Fibroblast of villous mesenchyme (primary cell): Measurements from ENCODE around the gene LDB2. TPM values are rescaled to one million over a fixed set of nuclear protein-coding genes. Genes with fewer than 3 reads are reported as not detected.
"Not testable (repeated sequence)": the region's sequence is repeated elsewhere in the genome, so short reads cannot be mapped to it uniquely, and the experiment has no call there.

Experiments
- DNase-seq: peaks from one replicate; pipeline ENCODE4 v3.0.0-alpha.2; 2010; ENCODE audit warnings: low read depth
- H3K4me3 ChIP-seq: 2 replicates; pipeline ENCODE4 v1.5.1; 2011; ENCODE audit warnings: low read depth, mild to moderate bottlenecking, low read length
- CTCF ChIP-seq: IDR thresholded peaks from 2 replicates; pipeline ENCODE4 v1.5.1; 2012; ENCODE audit warnings: low read depth, mild to moderate bottlenecking, low read length; ENCODE audit not compliant: insufficient read depth
- total RNA-seq: library from RNA; depleted of rRNA; stranded (reverse); fragments of >200 nt; gene quantifications from 2 replicates; pipeline ENCODE4 v1.2.3, GENCODE V29; 2012

LDB2 gene
- 19.9 and 24.2 TPM in 2 replicates for total RNA-seq

GRCh38 chr4:16897991-16898827, at the start of gene LDB2:
LDB2 (minus strand) TSS chr4:16898645.
- no peak for TF ChIP-seq CTCF
- peak; percentile 81 for DNase-seq
- H3K4me3 ChIP-seq, result peak within 1 kb of the TSS; percentile 61

GRCh38 chr4:16942491-16942890, 44.0 kb upstream of the LDB2 start:
- H3K4me3 ChIP-seq, result no peak overlapping the region
- no peak for TF ChIP-seq CTCF
- DNase-seq, result no peak

GRCh38 chr4:16939178-16939577, 40.7 kb upstream of the LDB2 start:
- no peak for TF ChIP-seq CTCF
- DNase-seq, result no peak
- no peak overlapping the region for H3K4me3 ChIP-seq

GRCh38 chr4:16938512-16939040, 40.1 kb upstream of the LDB2 start:
- TF ChIP-seq CTCF, result no peak
- no peak overlapping the region for H3K4me3 ChIP-seq

GRCh38 chr4:16931339-16932305, 33.2 kb upstream of the LDB2 start:
- peak; percentile 17 for DNase-seq
- H3K4me3 ChIP-seq, result no peak overlapping the region
- no peak for TF ChIP-seq CTCF

More at GRCh38 chr4:16938512-16939040, 40.1 kb upstream of the LDB2 start:
- no peak for DNase-seq

GRCh38 chr4:16926214-16926613, 27.8 kb upstream of the LDB2 start:
- TF ChIP-seq CTCF, result no peak
- H3K4me3 ChIP-seq, result no peak overlapping the region
- no peak for DNase-seq

- DNase-seq, H3K4me3 ChIP-seq: not testable (repeated sequence)
Measured at GRCh38 chr4:16918716-16919115, 20.3 kb upstream of the LDB2 start.
